GM12801 (cell line): ENCODE results near the gene ZYG11A.

Source experiments
- TF ChIP-seq, protein P1 (sequence below): IDR thresholded peaks from one replicate; pipeline ENCODE4 v1.5.1; 2011; ENCODE audit warnings: control low read depth; ENCODE audit not compliant: insufficient read length; ENCODE audit errors: extremely low read depth

ZYG11A gene

DNA sequence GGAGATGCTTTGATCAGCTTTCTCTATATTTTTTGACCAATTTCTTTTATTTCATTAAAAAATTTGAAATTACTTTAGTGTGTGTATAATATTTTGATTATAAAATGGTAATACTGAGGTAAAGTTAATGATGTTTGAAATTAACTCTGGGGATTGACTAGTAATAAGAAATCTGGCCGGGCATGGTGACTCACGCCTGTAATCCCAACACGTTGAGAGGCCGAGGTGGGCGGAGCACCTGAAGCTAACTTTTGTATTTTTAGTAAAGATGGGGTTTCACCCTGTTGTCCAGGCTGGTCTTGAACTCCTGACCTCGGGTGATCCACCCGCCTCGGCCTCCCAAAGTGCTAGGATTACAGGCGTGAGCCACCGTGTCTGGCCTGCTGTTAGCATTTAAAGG lies 102.0 kb downstream of the ZYG11A start:
- TF ChIP-seq, protein P1, sequence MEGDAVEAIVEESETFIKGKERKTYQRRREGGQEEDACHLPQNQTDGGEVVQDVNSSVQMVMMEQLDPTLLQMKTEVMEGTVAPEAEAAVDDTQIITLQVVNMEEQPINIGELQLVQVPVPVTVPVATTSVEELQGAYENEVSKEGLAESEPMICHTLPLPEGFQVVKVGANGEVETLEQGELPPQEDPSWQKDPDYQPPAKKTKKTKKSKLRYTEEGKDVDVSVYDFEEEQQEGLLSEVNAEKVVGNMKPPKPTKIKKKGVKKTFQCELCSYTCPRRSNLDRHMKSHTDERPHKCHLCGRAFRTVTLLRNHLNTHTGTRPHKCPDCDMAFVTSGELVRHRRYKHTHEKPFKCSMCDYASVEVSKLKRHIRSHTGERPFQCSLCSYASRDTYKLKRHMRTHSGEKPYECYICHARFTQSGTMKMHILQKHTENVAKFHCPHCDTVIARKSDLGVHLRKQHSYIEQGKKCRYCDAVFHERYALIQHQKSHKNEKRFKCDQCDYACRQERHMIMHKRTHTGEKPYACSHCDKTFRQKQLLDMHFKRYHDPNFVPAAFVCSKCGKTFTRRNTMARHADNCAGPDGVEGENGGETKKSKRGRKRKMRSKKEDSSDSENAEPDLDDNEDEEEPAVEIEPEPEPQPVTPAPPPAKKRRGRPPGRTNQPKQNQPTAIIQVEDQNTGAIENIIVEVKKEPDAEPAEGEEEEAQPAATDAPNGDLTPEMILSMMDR = no peak
